HTERT RPE-1 (cell line): ENCODE data around the gene DDB1.
"Not testable (repeated sequence)": the region's sequence is repeated elsewhere in the genome, so short reads cannot be mapped to it uniquely, and the experiment has no call there.

Experiments
- in situ Hi-C: fragments of 300-500 bp; cut with MboI; formaldehyde crosslinking; loops from 4 replicates; pipeline ENCODE4 v1.14.3; 2020; ENCODE audit warnings: low sequenced_read_pairs

The DDB1 gene

GRCh38 chr11:61272731-61273130 lies 60.2 kb downstream of the DDB1 start:
- in situ Hi-C loops = no loop called here

GRCh38 chr11:61270354-61271076 lies 62.4 kb downstream of the DDB1 start:
- in situ Hi-C loops = no loop called here

- in situ Hi-C loops = no loop called here
Observed at GRCh38 chr11:61268588-61269250, 64.2 kb downstream of the DDB1 start.

GRCh38 chr11:61267437-61267841 lies 65.5 kb downstream of the DDB1 start:
- in situ Hi-C loops = no loop called here

- in situ Hi-C loops = no loop called here
Observed at GRCh38 chr11:61266602-61267001, 66.3 kb downstream of the DDB1 start.

- in situ Hi-C loops = no loop called here
Observed at GRCh38 chr11:61265357-61265756, 67.5 kb downstream of the DDB1 start.

- in situ Hi-C loops = no loop called here
Observed at GRCh38 chr11:61264795-61265194, 68.1 kb downstream of the DDB1 start.

- in situ Hi-C loops = no loop called here
Observed at GRCh38 chr11:61264371-61264770, 68.5 kb downstream of the DDB1 start.

GRCh38 chr11:61259363-61259762 lies 73.5 kb downstream of the DDB1 start:
- in situ Hi-C loops = no loop called here

- in situ Hi-C loops = no loop called here
Observed at GRCh38 chr11:61258546-61258945, 74.4 kb downstream of the DDB1 start.

GRCh38 chr11:61256710-61257482 lies 76.0 kb downstream of the DDB1 start:
- in situ Hi-C loops = no loop called here

GRCh38 chr11:61254403-61255025 lies 78.4 kb downstream of the DDB1 start:
- in situ Hi-C loops = no loop called here

- in situ Hi-C loops = not testable (repeated sequence)
Observed at GRCh38 chr11:61252332-61252731, 80.6 kb downstream of the DDB1 start.

- in situ Hi-C loops = not testable (repeated sequence)
Observed at GRCh38 chr11:61250796-61251765, 81.8 kb downstream of the DDB1 start.
